ENCODE measurements around the gene FLNB.

FLNB gene

GRCh38 chr3:58216496-58217195 lies 208.4 kb downstream of the FLNB start:
- DNase-seq, result no peak

DNA sequence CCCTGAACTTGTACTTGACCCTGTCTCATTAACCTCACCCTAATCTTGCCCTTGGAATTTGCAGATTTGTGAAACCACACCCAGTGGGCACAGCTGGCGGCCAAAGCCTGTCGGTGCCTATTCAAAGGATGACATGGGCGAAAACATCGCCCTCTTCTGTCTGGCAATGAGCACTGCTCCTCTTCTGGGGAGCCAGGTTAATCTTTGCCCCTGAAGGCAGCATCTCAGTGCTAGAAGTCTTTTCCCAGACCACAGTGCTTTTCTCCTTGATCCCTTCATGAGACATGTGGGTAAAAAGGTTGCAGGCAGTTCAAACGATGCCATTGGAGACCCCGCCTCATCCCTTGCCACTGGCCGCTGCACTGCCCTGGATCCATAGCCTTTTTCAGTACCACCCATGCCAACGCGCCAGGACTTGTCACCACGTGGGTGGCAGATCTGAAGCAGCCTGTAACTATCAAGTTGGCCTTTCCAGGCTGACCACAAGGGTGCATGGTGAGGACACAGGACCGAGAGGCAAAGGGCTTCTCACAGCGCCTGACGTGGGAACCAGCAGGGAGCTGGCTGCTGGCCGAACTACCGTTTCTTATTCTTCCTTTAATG lies 209.1 kb downstream of the FLNB start:
- DNase-seq, result peak; percentile 77

GRCh38 chr3:58218904-58219303 lies 210.7 kb downstream of the FLNB start:
- DNase-seq, result no peak

Data from NCI-H69 (cell line).